Hematopoietic multipotent progenitor cell (in vitro differentiated cells): ENCODE data around the gene C2orf42. TPM values are rescaled to one million over a fixed set of nuclear protein-coding genes. Genes with fewer than 3 reads are reported as not detected.
"Not testable (repeated sequence)": the region's sequence is repeated elsewhere in the genome, so short reads cannot be mapped to it uniquely, and the experiment has no call there.

Experiments
- DNase-seq, 3 donors: peaks; one replicate each; pipeline ENCODE4 v3.0.0-alpha.2; 2011 to 2015; ENCODE audit warnings: low read depth in 2 of 3, low spot score in 2 of 3
- total RNA-seq: library from RNA; depleted of rRNA; stranded (reverse); fragments of >200 nt; gene quantifications from one replicate; pipeline ENCODE4 v1.2.3, GENCODE V29; 2012

Gene C2orf42
- total RNA-seq, 1 donor: 22.6 TPM

DNA sequence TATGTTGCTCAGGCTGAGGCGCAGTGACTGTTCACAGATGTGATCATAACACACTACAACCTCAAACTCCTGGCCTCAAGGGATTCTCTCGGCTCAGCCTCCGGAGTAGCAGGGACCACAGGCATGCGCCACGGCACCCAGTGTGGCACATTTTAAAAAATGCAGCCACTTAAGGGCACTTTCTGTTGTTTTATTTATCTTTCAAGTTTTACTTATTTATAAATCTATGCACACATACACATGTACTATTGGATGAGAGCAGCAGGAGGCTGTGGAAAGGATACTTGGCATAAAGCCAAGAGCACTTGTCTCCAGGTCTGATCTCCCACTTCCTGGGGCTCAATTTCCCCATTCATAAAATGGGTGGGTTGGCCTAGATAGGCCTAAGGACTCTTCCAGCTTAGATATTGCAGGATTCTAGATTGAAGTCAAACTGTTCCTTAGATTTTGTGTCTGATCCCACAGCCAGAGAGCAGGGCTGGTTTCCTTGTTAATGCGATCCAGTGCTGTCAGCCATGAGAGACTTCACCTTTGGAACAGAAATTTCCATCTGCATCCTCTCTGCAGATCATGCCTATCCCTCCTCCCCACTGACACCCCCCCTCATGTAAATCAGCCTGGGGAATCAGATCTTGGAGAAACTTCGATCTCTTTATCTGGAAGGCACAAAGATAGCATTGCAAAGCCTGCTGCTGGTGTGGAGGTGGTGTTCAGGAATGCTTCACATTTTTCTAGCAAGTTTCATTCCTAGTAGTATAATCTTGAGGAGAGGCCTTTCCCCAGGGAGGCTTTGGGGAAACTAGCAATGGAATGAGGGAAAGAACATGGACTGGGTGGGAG lies 78.8 kb downstream of the C2orf42 start:
- no peak for DNase-seq

DNA sequence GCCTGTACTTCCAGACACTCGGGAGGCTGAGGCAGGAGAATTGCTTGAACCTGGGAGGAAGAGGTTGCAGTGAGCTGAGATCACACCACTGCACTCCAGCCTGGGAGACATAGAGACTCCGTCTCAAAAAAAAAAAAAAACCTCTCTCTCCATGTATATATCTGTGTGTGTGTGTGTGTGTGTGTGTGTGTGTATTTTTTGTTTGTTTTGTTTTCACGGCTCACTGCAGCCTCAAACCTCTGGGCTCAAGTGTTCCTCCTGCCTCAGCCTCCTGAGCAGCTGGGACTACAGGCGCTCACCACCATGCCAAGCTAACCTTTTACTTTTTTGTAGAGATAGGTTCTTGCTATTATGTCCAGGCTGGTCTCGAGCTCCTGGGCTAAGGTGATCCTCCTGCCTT lies 80.4 kb downstream of the C2orf42 start:
- DNase-seq: not testable (repeated sequence)

DNA sequence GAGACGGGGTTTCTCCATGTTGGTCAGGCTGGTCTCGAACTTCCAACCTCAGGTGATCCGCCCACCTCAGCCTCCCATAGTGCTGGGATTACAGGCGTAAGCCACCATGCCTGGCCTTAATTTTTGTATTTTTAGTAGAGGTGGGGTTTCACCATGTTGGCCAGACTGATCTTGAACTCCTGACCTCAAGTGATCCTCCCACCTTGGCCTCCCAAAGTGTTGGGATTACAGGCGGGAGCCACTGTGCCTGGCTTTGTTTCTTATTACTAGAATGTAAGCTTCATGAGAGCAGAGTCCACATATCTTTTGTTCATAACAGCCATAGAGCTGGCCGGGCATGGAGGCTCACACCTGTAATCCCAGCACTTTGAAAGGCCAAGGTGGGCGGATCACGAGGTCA lies 84.7 kb downstream of the C2orf42 start:
- DNase-seq: not testable (repeated sequence)

- DNase-seq: peak in 1 of 3 donors; percentile 76
Measured at GRCh38 chr2:70104231-70105111, 86.3 kb downstream of the C2orf42 start.

DNA sequence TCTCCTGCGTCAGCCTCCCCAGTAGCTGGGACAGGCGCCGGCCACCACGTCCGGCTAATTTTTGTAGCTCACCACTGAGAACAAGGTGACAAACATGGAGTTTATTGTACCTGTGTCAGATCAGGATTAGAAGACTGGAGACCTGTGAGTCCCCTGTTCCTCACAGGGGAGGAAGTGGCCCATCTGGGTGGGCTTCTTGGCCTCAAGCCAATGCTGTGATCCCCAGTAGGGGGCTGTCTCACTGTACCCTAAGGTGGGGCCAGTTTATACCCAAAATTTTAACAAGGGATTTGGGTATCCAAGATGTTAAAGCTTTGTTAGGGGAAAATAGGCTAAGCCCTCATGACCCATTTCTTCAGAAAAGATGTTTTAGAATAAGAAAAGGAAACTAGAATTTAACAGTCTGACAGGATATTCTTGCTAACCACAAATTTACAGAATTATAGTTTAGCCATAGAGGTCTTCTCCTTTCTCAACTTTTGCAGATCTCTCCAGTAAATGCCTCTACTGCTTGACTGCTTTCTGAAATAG lies 87.2 kb downstream of the C2orf42 start:
- DNase-seq: peak in 1 of 3 donors; percentile 54

- not testable (repeated sequence) for DNase-seq
Measured at GRCh38 chr2:70102323-70102905, 88.4 kb downstream of the C2orf42 start.

DNA sequence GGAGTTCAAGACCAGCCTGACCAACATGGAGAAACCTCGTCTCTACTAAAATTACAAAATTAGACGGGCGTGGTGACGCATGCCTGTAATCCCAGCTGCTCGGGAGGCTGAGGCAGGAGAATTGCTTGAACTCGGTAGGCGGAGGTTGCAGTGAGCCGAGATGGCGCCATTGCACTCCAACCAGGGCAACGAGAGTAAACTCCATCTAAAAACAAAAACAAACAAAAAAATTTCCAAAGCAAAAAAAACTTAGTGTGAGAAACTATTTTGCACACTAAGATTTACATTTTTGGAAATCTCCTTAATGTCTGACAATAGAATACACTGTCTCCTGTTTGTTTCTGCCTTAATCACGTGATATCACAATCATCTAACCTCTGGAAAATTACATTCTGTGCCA lies 89.1 kb downstream of the C2orf42 start:
- DNase-seq: not testable (repeated sequence)

DNA sequence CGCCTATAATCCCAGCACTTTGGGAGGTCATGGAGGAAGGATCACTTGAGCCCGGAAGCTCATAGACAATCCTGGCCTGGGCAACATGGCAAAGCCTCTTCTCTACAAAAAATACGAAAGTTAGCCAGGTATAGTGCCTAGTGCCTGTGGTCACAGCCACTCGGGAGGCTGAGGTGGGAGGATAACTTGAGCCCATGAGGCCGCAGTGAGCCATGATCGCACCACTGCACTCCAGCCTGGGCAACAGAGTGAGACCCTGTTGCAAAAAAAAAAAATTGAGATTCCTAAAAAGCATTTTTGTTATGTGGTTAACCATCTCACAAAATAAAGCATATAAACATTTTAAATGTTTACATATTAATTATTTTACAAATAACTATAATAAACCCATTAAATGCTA lies 89.6 kb downstream of the C2orf42 start:
- no peak for DNase-seq

Other genes with a start within 250 kb of the C2orf42 start
- gene ASPRV1, start 229.4 kb downstream of the C2orf42 start, total RNA-seq: 1.1 TPM
- gene PCBP1, start 103.5 kb downstream of the C2orf42 start, total RNA-seq: 156 TPM
- 60.9 TPM for gene TIA1, start 57.6 kb upstream of the C2orf42 start, total RNA-seq
- gene PCYOX1, start 67.1 kb upstream of the C2orf42 start, total RNA-seq: 5.4 TPM
- gene SNRPG, start 102.7 kb upstream of the C2orf42 start, total RNA-seq: 22.1 TPM
- 29.6 TPM for gene FAM136A, start 111.0 kb upstream of the C2orf42 start, total RNA-seq